ENCODE measurements around the gene RDX. TPM values are rescaled to one million over a fixed set of nuclear protein-coding genes. Genes with fewer than 3 reads are reported as not detected.

The RDX gene
- total and polyA plus RNA-seq, 4 donors = 22.6 to 144 (median 71.1) TPM

DNA sequence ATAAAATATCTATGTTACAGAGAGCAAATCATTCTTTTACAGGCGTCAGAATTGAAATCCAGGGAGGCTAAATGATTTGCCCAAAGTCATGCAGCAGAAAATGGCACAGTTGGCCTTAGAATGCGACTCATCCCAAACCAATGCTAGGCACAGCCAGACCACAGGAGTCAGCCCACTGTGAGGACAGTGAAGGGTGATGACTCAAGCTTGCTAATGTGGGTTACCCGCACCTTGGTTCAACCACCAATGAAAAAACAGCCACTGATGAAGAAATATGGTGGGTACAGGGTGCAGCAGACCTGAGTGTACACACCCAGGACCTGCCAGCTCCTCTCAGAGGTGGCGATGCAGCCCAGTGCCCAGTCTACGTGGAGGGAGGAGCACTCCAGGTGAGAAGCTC lies 113.5 kb downstream of the RDX start:
- WGBS, 2 donors = 93 to 94% methylated on average over 5 of the region's 5 CpGs
- Histone ChIP-seq H3K4me3 (ENCODE audit: low read length in 2 of 2) (no peak overlapping the region), H3K36me3 (ENCODE audit: control insufficient read depth in 1 of 2, insufficient read depth in 2 of 2, low read length in 1 of 2) (no peaks in the 10 kb centered on the region), H3K27ac (ENCODE audit: low read depth in 1 of 2, low read length in 2 of 2) (no peak overlapping the region), H3K4me1 (ENCODE audit: control insufficient read depth in 1 of 2, insufficient read depth in 2 of 2, low read length in 2 of 2) (no peaks in the 10 kb centered on the region), H3K9me3 (ENCODE audit: control insufficient read depth, low read length) (no peaks in the 10 kb centered on the region), H3K27me3 (ENCODE audit: control insufficient read depth in 1 of 2, insufficient read depth in 2 of 2, low read length in 1 of 2) (no peaks in the 10 kb centered on the region)
- no peak for ATAC-seq (ENCODE audit: low FRiP score)
- intact Hi-C loops (cut with DNase I) = no loop called here
- no peak for DNase-seq

GRCh38 chr11:110179064-110179463 lies 117.3 kb downstream of the RDX start:
- WGBS, 2 donors = 97 to 100% methylated on average over 4 of the region's 4 CpGs
- H3K36me3 ChIP-seq (ENCODE audit: control insufficient read depth in 1 of 2, insufficient read depth in 2 of 2, low read length in 1 of 2) = no peaks in the 10 kb centered on the region
- no peak for ATAC-seq (ENCODE audit: low FRiP score)
- H3K4me1 ChIP-seq (ENCODE audit: control insufficient read depth in 1 of 2, insufficient read depth in 2 of 2, low read length in 2 of 2) = no peaks in the 10 kb centered on the region
- intact Hi-C loops (cut with DNase I) = loop anchor here in 1 of 2 donors (10.0 kb wide), 1 partner anchor 84 kb away; the partner anchor contains the start of gene ZC3H12C
- H3K4me3 ChIP-seq (ENCODE audit: low read length in 2 of 2) = no peak overlapping the region
- no peak for DNase-seq
- no peaks in the 10 kb centered on the region for H3K9me3 ChIP-seq (ENCODE audit: control insufficient read depth, low read length)
- H3K27me3 ChIP-seq (ENCODE audit: control insufficient read depth in 1 of 2, insufficient read depth in 2 of 2, low read length in 1 of 2) = no peaks in the 10 kb centered on the region
- no peak overlapping the region for H3K27ac ChIP-seq (ENCODE audit: low read depth in 1 of 2, low read length in 2 of 2)

DNA sequence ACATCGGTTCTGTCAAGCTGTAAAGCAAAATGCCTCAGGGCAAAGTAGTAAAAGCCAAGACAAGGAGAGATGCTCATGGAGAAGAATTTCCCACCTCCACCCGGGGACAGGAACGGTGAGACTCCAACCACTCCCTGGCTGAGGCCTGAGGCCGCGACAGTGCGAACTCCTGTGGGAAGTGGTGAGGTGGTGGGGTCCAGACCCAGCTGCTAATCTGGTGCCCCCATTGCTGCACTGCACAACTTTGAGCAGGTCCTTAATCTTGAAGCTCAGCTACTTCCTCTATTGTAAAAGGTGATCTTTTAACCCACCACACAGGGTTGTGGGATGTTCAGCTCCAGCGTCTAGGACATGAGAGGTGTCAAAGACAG lies 119.3 kb downstream of the RDX start:
- 88 to 93% methylated on average over 7 of the region's 7 CpGs for WGBS, 2 donors
- H3K4me3 ChIP-seq (ENCODE audit: low read length in 2 of 2) = no peak overlapping the region
- DNase-seq (no peak), ATAC-seq (ENCODE audit: low FRiP score) (no peak)
- H3K9me3 ChIP-seq (ENCODE audit: control insufficient read depth, low read length) = no peaks in the 10 kb centered on the region
- no peaks in the 10 kb centered on the region for H3K27me3 ChIP-seq (ENCODE audit: control insufficient read depth in 1 of 2, insufficient read depth in 2 of 2, low read length in 1 of 2)
- intact Hi-C loops (cut with DNase I) = loop anchor here in 1 of 2 donors (10.0 kb wide), 1 partner anchor 82 kb away; the partner anchor contains the start of gene ZC3H12C
- no peaks in the 10 kb centered on the region for H3K36me3 ChIP-seq (ENCODE audit: control insufficient read depth in 1 of 2, insufficient read depth in 2 of 2, low read length in 1 of 2)
- H3K4me1 ChIP-seq (ENCODE audit: control insufficient read depth in 1 of 2, insufficient read depth in 2 of 2, low read length in 2 of 2) = no peaks in the 10 kb centered on the region
- H3K27ac ChIP-seq (ENCODE audit: low read depth in 1 of 2, low read length in 2 of 2) = no peak overlapping the region

GRCh38 chr11:110176366-110177085 lies 119.9 kb downstream of the RDX start:
- intact Hi-C loops (cut with DNase I) = loop anchor here in 1 of 2 donors (10.0 kb wide), 1 partner anchor 82 kb away; the partner anchor contains the start of gene ZC3H12C
- DNase-seq = no peak
- 85% methylated on average over 12 of the region's 12 CpGs for WGBS, 2 donors

GRCh38 chr11:110174645-110175310 lies 121.6 kb downstream of the RDX start:
- DNase-seq (no peak), ATAC-seq (ENCODE audit: low FRiP score) (no peak)
- Histone ChIP-seq H3K27me3 (ENCODE audit: control insufficient read depth in 1 of 2, insufficient read depth in 2 of 2, low read length in 1 of 2) (no peaks in the 10 kb centered on the region), H3K36me3 (ENCODE audit: control insufficient read depth in 1 of 2, insufficient read depth in 2 of 2, low read length in 1 of 2) (no peaks in the 10 kb centered on the region), H3K4me3 (ENCODE audit: low read length in 2 of 2) (no peak overlapping the region), H3K4me1 (ENCODE audit: control insufficient read depth in 1 of 2, insufficient read depth in 2 of 2, low read length in 2 of 2) (no peaks in the 10 kb centered on the region), H3K9me3 (ENCODE audit: control insufficient read depth, low read length) (no peaks in the 10 kb centered on the region), H3K27ac (ENCODE audit: low read depth in 1 of 2, low read length in 2 of 2) (no peak overlapping the region)
- intact Hi-C loops (cut with DNase I) = loop anchor here in 1 of 2 donors (10.0 kb wide), 1 partner anchor 80 kb away; the partner anchor contains the start of gene ZC3H12C
- WGBS, 2 donors = 71 to 73% methylated on average over 6 of the region's 6 CpGs

More at GRCh38 chr11:110176366-110177085, 119.9 kb downstream of the RDX start:
- Histone ChIP-seq H3K36me3 (ENCODE audit: control insufficient read depth in 1 of 2, insufficient read depth in 2 of 2, low read length in 1 of 2) (no peaks in the 10 kb centered on the region), H3K4me1 (ENCODE audit: control insufficient read depth in 1 of 2, insufficient read depth in 2 of 2, low read length in 2 of 2) (no peaks in the 10 kb centered on the region), H3K27ac (ENCODE audit: low read depth in 1 of 2, low read length in 2 of 2) (no peak overlapping the region), H3K27me3 (ENCODE audit: control insufficient read depth in 1 of 2, insufficient read depth in 2 of 2, low read length in 1 of 2) (no peaks in the 10 kb centered on the region), H3K9me3 (ENCODE audit: control insufficient read depth, low read length) (no peaks in the 10 kb centered on the region), H3K4me3 (ENCODE audit: low read length in 2 of 2) (no peak overlapping the region)
- ATAC-seq (ENCODE audit: low FRiP score) = no peak

GRCh38 chr11:110173811-110174644 lies 122.4 kb downstream of the RDX start:
- ATAC-seq (ENCODE audit: low FRiP score) = peak; percentile 85
- Histone ChIP-seq H3K4me3 (ENCODE audit: low read length in 2 of 2) (no peak overlapping the region), H3K4me1 (ENCODE audit: control insufficient read depth in 1 of 2, insufficient read depth in 2 of 2, low read length in 2 of 2) (no peaks in the 10 kb centered on the region), H3K27me3 (ENCODE audit: control insufficient read depth in 1 of 2, insufficient read depth in 2 of 2, low read length in 1 of 2) (no peaks in the 10 kb centered on the region), H3K36me3 (ENCODE audit: control insufficient read depth in 1 of 2, insufficient read depth in 2 of 2, low read length in 1 of 2) (no peaks in the 10 kb centered on the region), H3K9me3 (ENCODE audit: control insufficient read depth, low read length) (no peaks in the 10 kb centered on the region), H3K27ac (ENCODE audit: low read depth in 1 of 2, low read length in 2 of 2) (no peak overlapping the region)
- 8 to 10% methylated on average over 14 of the region's 14 CpGs for whole genome bisulfite sequencing, 2 donors
- intact Hi-C loops (cut with DNase I) = loop anchor here in 1 of 2 donors (10.0 kb wide), 1 partner anchor 79 kb away; the partner anchor contains the start of gene ZC3H12C
- DNase-seq = peak; percentile 74 to 83

- H3K4me3 ChIP-seq (ENCODE audit: low read length in 2 of 2) = no peak overlapping the region
- H3K4me1 ChIP-seq (ENCODE audit: control insufficient read depth in 1 of 2, insufficient read depth in 2 of 2, low read length in 2 of 2) = no peaks in the 10 kb centered on the region
- no peaks in the 10 kb centered on the region for H3K27me3 ChIP-seq (ENCODE audit: control insufficient read depth in 1 of 2, insufficient read depth in 2 of 2, low read length in 1 of 2)
- 87 to 88% methylated on average over 11 of the region's 11 CpGs for WGBS, 2 donors
- DNase-seq (no peak), ATAC-seq (ENCODE audit: low FRiP score) (no peak)
- intact Hi-C loops (cut with DNase I) = loop anchor here in 1 of 2 donors (10.0 kb wide), 1 partner anchor 78 kb away; the partner anchor contains the start of gene ZC3H12C
- H3K36me3 ChIP-seq (ENCODE audit: control insufficient read depth in 1 of 2, insufficient read depth in 2 of 2, low read length in 1 of 2) = no peaks in the 10 kb centered on the region
- no peaks in the 10 kb centered on the region for H3K9me3 ChIP-seq (ENCODE audit: control insufficient read depth, low read length)
- no peak overlapping the region for H3K27ac ChIP-seq (ENCODE audit: low read depth in 1 of 2, low read length in 2 of 2)
These were observed 123.8 kb downstream of the RDX start for GRCh38 chr11:110172468-110173065.

DNA sequence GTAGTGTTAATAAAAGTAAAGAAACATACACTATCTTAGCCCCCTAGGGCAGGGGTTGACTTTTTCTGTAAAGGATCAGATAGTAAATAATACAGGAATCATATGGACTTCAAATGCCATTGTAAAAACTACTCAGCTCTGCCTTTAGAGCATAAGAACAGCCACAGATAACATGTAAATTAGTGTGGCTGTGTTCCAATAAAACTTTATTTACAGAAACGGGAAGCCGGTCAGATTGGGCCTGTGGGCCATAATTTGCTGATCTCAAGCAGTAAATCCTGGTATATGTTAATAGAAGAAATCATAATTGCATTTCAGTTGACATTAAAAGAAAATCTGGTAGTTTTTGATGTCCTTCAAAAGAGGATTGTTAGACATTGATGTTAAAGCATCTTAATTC lies 126.7 kb downstream of the RDX start:
- no peak overlapping the region for H3K27ac ChIP-seq (ENCODE audit: low read depth in 1 of 2, low read length in 2 of 2)
- no peaks in the 10 kb centered on the region for H3K4me1 ChIP-seq (ENCODE audit: control insufficient read depth in 1 of 2, insufficient read depth in 2 of 2, low read length in 2 of 2)
- DNase-seq (no peak), ATAC-seq (ENCODE audit: low FRiP score) (no peak)
- no peaks in the 10 kb centered on the region for H3K9me3 ChIP-seq (ENCODE audit: control insufficient read depth, low read length)
- no peaks in the 10 kb centered on the region for H3K36me3 ChIP-seq (ENCODE audit: control insufficient read depth in 1 of 2, insufficient read depth in 2 of 2, low read length in 1 of 2)
- 69 to 73% methylated on average over 2 of the region's 2 CpGs for WGBS, 2 donors
- no peaks in the 10 kb centered on the region for H3K27me3 ChIP-seq (ENCODE audit: control insufficient read depth in 1 of 2, insufficient read depth in 2 of 2, low read length in 1 of 2)
- intact Hi-C loops (cut with DNase I) = loop anchor here in 1 of 2 donors (10.0 kb wide), 1 partner anchor 75 kb away; the partner anchor contains the start of gene ZC3H12C
- no peak overlapping the region for H3K4me3 ChIP-seq (ENCODE audit: low read length in 2 of 2)
